GM19468 (cell line): ENCODE results near the gene GNG4.
"Not testable (repeated sequence)": the region's sequence is repeated elsewhere in the genome, so short reads cannot be mapped to it uniquely, and the experiment has no call there.

Source experiments
- ATAC-seq: cut with Tn5 transposase; IDR thresholded peaks from one replicate; pipeline ENCODE4 v1.9.1; 2021; ENCODE audit warnings: mild to moderate bottlenecking, moderate library complexity, moderate number of reproducible peaks; ENCODE audit not compliant: unreplicated experiment; ENCODE audit errors: extremely low read depth

GNG4 gene

GRCh38 chr1:235588156-235588555 is 61.4 kb downstream of the GNG4 start:
- no peak for ATAC-seq

- ATAC-seq: no peak
Measured at GRCh38 chr1:235586992-235587391, 62.6 kb downstream of the GNG4 start.

- no peak for ATAC-seq
Measured at GRCh38 chr1:235586413-235586812, 63.2 kb downstream of the GNG4 start.

GRCh38 chr1:235584973-235585372 is 64.6 kb downstream of the GNG4 start:
- ATAC-seq: no peak

- ATAC-seq: no peak
Measured at GRCh38 chr1:235583511-235584001, 66.0 kb downstream of the GNG4 start.

GRCh38 chr1:235582130-235582529 is 67.5 kb downstream of the GNG4 start:
- ATAC-seq: no peak

GRCh38 chr1:235579891-235580290 is 69.7 kb downstream of the GNG4 start:
- ATAC-seq: no peak

GRCh38 chr1:235575597-235575996 is 74.0 kb downstream of the GNG4 start:
- no peak for ATAC-seq

- no peak for ATAC-seq
Measured at GRCh38 chr1:235573880-235574279, 75.7 kb downstream of the GNG4 start.

GRCh38 chr1:235572971-235573370 is 76.6 kb downstream of the GNG4 start:
- not testable (repeated sequence) for ATAC-seq

- no peak for ATAC-seq
Measured at GRCh38 chr1:235571482-235571881, 78.1 kb downstream of the GNG4 start.

- ATAC-seq: no peak
Measured at GRCh38 chr1:235567812-235568503, 81.6 kb downstream of the GNG4 start.

GRCh38 chr1:235566084-235566483 is 83.5 kb downstream of the GNG4 start:
- ATAC-seq: no peak

- ATAC-seq: no peak
Measured at GRCh38 chr1:235563513-235564061, 86.0 kb downstream of the GNG4 start.

- ATAC-seq: no peak
Measured at GRCh38 chr1:235562589-235562988, 87.0 kb downstream of the GNG4 start.

- ATAC-seq: no peak
Measured at GRCh38 chr1:235558621-235559169, 90.9 kb downstream of the GNG4 start.

- ATAC-seq: no peak
Measured at GRCh38 chr1:235557495-235557894, 92.1 kb downstream of the GNG4 start.

- no peak for ATAC-seq
Measured at GRCh38 chr1:235556807-235557206, 92.8 kb downstream of the GNG4 start.

- no peak for ATAC-seq
Measured at GRCh38 chr1:235553112-235553551, 96.5 kb downstream of the GNG4 start.

GRCh38 chr1:235552146-235552716 is 97.4 kb downstream of the GNG4 start:
- ATAC-seq: no peak
